HepG2 (cell line): ENCODE data around the gene IGFBP6. TPM values are rescaled to one million over a fixed set of nuclear protein-coding genes. Genes with fewer than 3 reads are reported as not detected.

ENCODE experiments used
- ADNP ChIP-seq: sonication (generic); formaldehyde crosslinking; IDR thresholded peaks from 2 replicates; pipeline ENCODE4 v1.4.0; 2020; ENCODE audit warnings: missing genetic modification reagents
- ATF1 ChIP-seq: IDR thresholded peaks from 2 replicates; pipeline ENCODE4 v1.6.1; 2016; ENCODE audit warnings: mild to moderate bottlenecking, control low read depth
- HDAC2 ChIP-seq: sonication (generic); formaldehyde crosslinking; IDR thresholded peaks from 2 replicates; pipeline ENCODE4 v1.4.0; 2020; ENCODE audit warnings: missing genetic modification reagents
- HHEX ChIP-seq: IDR thresholded peaks from 2 replicates; pipeline ENCODE4 v1.6.1; 2016; ENCODE audit warnings: control low read depth
- NFE2L2 ChIP-seq: fragments of 150-350 bp; IDR thresholded peaks from 2 replicates; pipeline ENCODE4 v1.6.1; 2014; ENCODE audit warnings: low read length
- NR2F2 ChIP-seq: IDR thresholded peaks from 2 replicates; pipeline ENCODE4 v1.6.1; 2012; ENCODE audit warnings: low read depth, inconsistent platforms, borderline replicate concordance
- PHB2 ChIP-seq: fragments of 450-650 bp; IDR thresholded peaks from 2 replicates; pipeline ENCODE4 v1.6.1; 2018; ENCODE audit not compliant: partially characterized antibody
- RXRB ChIP-seq: IDR thresholded peaks from 2 replicates; pipeline ENCODE4 v1.6.1; 2016; ENCODE audit warnings: borderline replicate concordance, missing genetic modification reagents, missing compliant biosample characterization
- SAP130 ChIP-seq: IDR thresholded peaks from 2 replicates; pipeline ENCODE4 v1.6.1; 2016; ENCODE audit warnings: low read depth
- SMAD1 ChIP-seq: sonication (generic); formaldehyde crosslinking; IDR thresholded peaks from 2 replicates; pipeline ENCODE4 v1.4.0; 2020; ENCODE audit warnings: missing genetic modification reagents, low read depth, mild to moderate bottlenecking, borderline replicate concordance
- SMARCC2 ChIP-seq: fragments of 450-650 bp; IDR thresholded peaks from 2 replicates; pipeline ENCODE4 v1.6.1; 2017; ENCODE audit warnings: antibody characterized with exemption, mild to moderate bottlenecking
- ZBTB21 ChIP-seq: sonication (generic); formaldehyde crosslinking; IDR thresholded peaks from 2 replicates; pipeline ENCODE4 v1.4.0; 2020; ENCODE audit warnings: missing genetic modification reagents
- ZNF234 ChIP-seq: sonication (generic); formaldehyde crosslinking; conservative IDR thresholded peaks from 2 replicates; pipeline ENCODE4 v1.5.1; 2020; ENCODE audit warnings: mild to moderate bottlenecking, missing genetic modification reagents
- ZNF709 ChIP-seq: sonication (generic); formaldehyde crosslinking; IDR thresholded peaks from 2 replicates; pipeline ENCODE4 v1.5.0; 2020; ENCODE audit warnings: mild to moderate bottlenecking, missing genetic modification reagents
- ZNF737 ChIP-seq: sonication (generic); formaldehyde crosslinking; IDR thresholded peaks from 2 replicates; pipeline ENCODE4 v1.5.0; 2020; ENCODE audit warnings: missing genetic modification reagents, mild to moderate bottlenecking, borderline replicate concordance
- ZSCAN12 ChIP-seq: sonication (generic); formaldehyde crosslinking; IDR thresholded peaks from 2 replicates; pipeline ENCODE4 v1.9.0; 2021; ENCODE audit warnings: mild to moderate bottlenecking, missing genetic modification reagents
- polyA plus RNA-seq, 8 experiments: library from polyadenylated mRNA; depleted of rRNA in 3 of 8; stranded (reverse) in 7 of 8; unstranded in 1 of 8; fragments of >200 nt; fragmentation: Illumina TruSeq in 4 of 8; extraction: Trizol in 4 of 8; gene quantifications; 2 replicates each; pipeline versions ENCODE4 v1.2.1 to v1.2.3, GENCODE V29; 2011 to 2016; ENCODE audit warnings: low read depth in 4 of 8, missing spikeins in 1 of 8, mixed read lengths in 1 of 8; ENCODE audit not compliant: insufficient read depth in 1 of 8
- total RNA-seq, 5 experiments: library from RNA; depleted of rRNA; stranded (reverse); fragments of >200 nt; fragmentation: Illumina TruSeq; extraction: Trizol; gene quantifications; 2 replicates each; pipeline ENCODE4 v1.2.3, GENCODE V29; 2016; ENCODE audit warnings: low read depth in 1 of 5
- TF ChIP-seq, protein P1 (sequence below): sonication (generic); formaldehyde crosslinking; IDR thresholded peaks from 2 replicates; pipeline ENCODE4 v1.8.0; 2022; ENCODE audit warnings: mild to moderate bottlenecking, missing genetic modification reagents, moderate library complexity
- TF ChIP-seq, protein P2 (sequence below): sonication (generic); formaldehyde crosslinking; IDR thresholded peaks from 2 replicates; pipeline ENCODE4 v1.4.0; 2020; ENCODE audit warnings: mild to moderate bottlenecking, missing genetic modification reagents
- TF ChIP-seq, protein P3 (sequence below): sonication (generic); formaldehyde crosslinking; IDR thresholded peaks from 2 replicates; pipeline ENCODE4 v1.4.0; 2020; ENCODE audit warnings: missing genetic modification reagents, mild to moderate bottlenecking, borderline replicate concordance
- TF ChIP-seq, protein P4 (sequence below): sonication (generic); formaldehyde crosslinking; conservative IDR thresholded peaks from 2 replicates; pipeline ENCODE4 v1.4.0; 2020; ENCODE audit warnings: missing genetic modification reagents
- TF ChIP-seq, protein P5 (sequence below): sonication (generic); formaldehyde crosslinking; IDR thresholded peaks from 2 replicates; pipeline ENCODE4 v1.8.1; 2023; ENCODE audit warnings: mild to moderate bottlenecking, missing genetic modification reagents, borderline replicate concordance
- TF ChIP-seq, protein P6 (sequence below): sonication (generic); formaldehyde crosslinking; IDR thresholded peaks from 2 replicates; pipeline ENCODE4 v1.5.0; 2020; ENCODE audit warnings: missing genetic modification reagents
- TF ChIP-seq, protein P7 (sequence below): sonication (generic); formaldehyde crosslinking; IDR thresholded peaks from 2 replicates; pipeline ENCODE4 v1.5.0; 2020; ENCODE audit warnings: missing genetic modification reagents

IGFBP6 gene
- total and polyA plus RNA-seq, 2 of the 13 experiments (the other 11 are each of a cell fraction or from before 2014, with no cell fraction given), result 3.9 to 25.2 TPM

DNA sequence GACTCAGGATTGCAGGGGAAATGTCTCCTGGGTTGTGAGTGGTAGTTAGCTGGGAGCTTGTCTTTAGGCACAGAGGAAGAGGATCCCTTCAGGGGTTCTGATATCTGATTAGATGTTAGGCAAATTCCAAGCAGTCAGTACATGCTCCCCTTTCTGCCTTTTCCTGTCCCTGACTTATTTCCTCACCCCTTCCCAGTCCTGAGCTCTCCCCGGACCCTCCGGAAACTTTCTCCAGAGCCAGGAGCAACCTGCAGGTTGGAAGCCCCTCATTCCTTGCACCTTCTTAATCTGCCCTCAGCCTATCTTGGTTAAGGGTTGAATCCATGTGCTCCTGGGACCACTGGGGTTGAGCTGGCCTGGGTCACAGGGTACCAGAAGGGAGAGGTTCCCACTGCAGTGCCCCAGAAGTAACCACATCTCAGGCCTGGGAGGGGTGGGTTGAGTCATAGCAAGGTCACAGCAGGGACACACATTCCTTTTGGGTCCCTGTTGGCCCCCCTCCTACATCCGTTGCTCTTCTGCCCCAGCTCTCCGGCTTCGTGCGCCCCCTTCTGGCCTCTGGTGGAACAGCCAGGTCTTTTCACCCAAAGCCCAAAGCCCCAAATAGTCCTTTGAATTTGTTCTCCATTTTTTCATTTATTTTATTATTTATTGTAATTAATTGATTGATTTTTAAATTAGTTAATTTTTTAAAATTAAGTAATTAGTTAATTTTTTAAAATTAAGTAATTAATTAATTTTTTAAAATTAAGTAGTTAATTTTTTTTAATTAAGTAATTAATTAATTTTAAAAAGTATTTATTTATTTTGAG lies 1.8 kb downstream of the IGFBP6 start (continued):
- TF ChIP-seq, protein P1, sequence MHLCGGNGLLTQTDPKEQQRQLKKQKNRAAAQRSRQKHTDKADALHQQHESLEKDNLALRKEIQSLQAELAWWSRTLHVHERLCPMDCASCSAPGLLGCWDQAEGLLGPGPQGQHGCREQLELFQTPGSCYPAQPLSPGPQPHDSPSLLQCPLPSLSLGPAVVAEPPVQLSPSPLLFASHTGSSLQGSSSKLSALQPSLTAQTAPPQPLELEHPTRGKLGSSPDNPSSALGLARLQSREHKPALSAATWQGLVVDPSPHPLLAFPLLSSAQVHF, result no peak
- TF ChIP-seq SMAD1 (no peak), ZNF737 (CRISPR knock-in tag) (no peak), SMARCC2 (no peak), ZNF709 (CRISPR knock-in tag) (no peak), HHEX (CRISPR knock-in tag) (no peak), ZNF234 (CRISPR knock-in tag) (no peak), HDAC2 (0 out of 2 replicates have a peak, but pooled peaks have one; percentile 2), RXRB (CRISPR knock-in tag) (peak; percentile 92), SAP130 (peak; percentile 78), PHB2 (no peak), ZSCAN12 (CRISPR knock-in tag) (no peak), ADNP (CRISPR knock-in tag) (no peak), ATF1 (CRISPR knock-in tag) (no peak), NR2F2 (no peak), ZBTB21 (CRISPR knock-in tag) (no peak), NFE2L2 (no peak)
- TF ChIP-seq, protein P2, sequence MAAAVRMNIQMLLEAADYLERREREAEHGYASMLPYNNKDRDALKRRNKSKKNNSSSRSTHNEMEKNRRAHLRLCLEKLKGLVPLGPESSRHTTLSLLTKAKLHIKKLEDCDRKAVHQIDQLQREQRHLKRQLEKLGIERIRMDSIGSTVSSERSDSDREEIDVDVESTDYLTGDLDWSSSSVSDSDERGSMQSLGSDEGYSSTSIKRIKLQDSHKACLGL (CRISPR knock-in tag), result no peak
- TF ChIP-seq, protein P3, sequence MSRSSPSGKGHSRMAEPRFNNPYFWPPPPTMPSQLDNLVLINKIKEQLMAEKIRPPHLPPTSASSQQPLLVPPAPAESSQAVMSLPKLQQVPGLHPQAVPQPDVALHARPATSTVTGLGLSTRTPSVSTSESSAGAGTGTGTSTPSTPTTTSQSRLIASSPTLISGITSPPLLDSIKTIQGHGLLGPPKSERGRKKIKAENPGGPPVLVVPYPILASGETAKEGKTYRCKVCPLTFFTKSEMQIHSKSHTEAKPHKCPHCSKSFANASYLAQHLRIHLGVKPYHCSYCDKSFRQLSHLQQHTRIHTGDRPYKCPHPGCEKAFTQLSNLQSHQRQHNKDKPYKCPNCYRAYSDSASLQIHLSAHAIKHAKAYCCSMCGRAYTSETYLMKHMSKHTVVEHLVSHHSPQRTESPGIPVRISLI (CRISPR knock-in tag), result no peak
- TF ChIP-seq, protein P4, sequence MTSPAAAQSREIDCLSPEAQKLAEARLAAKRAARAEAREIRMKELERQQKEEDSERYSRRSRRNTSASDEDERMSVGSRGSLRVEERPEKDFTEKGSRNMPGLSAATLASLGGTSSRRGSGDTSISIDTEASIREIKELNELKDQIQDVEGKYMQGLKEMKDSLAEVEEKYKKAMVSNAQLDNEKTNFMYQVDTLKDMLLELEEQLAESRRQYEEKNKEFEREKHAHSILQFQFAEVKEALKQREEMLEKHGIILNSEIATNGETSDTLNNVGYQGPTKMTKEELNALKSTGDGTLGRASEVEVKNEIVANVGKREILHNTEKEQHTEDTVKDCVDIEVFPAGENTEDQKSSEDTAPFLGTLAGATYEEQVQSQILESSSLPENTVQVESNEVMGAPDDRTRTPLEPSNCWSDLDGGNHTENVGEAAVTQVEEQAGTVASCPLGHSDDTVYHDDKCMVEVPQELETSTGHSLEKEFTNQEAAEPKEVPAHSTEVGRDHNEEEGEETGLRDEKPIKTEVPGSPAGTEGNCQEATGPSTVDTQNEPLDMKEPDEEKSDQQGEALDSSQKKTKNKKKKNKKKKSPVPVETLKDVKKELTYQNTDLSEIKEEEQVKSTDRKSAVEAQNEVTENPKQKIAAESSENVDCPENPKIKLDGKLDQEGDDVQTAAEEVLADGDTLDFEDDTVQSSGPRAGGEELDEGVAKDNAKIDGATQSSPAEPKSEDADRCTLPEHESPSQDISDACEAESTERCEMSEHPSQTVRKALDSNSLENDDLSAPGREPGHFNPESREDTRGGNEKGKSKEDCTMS (CRISPR knock-in tag), result no peak
- TF ChIP-seq, protein P5, sequence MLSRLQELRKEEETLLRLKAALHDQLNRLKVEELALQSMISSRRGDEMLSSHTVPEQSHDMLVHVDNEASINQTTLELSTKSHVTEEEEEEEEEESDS (CRISPR knock-in tag), result no peak
- TF ChIP-seq, protein P6, sequence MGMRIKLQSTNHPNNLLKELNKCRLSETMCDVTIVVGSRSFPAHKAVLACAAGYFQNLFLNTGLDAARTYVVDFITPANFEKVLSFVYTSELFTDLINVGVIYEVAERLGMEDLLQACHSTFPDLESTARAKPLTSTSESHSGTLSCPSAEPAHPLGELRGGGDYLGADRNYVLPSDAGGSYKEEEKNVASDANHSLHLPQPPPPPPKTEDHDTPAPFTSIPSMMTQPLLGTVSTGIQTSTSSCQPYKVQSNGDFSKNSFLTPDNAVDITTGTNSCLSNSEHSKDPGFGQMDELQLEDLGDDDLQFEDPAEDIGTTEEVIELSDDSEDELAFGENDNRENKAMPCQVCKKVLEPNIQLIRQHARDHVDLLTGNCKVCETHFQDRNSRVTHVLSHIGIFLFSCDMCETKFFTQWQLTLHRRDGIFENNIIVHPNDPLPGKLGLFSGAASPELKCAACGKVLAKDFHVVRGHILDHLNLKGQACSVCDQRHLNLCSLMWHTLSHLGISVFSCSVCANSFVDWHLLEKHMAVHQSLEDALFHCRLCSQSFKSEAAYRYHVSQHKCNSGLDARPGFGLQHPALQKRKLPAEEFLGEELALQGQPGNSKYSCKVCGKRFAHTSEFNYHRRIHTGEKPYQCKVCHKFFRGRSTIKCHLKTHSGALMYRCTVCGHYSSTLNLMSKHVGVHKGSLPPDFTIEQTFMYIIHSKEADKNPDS (CRISPR knock-in tag), result no peak
- TF ChIP-seq, protein P7, sequence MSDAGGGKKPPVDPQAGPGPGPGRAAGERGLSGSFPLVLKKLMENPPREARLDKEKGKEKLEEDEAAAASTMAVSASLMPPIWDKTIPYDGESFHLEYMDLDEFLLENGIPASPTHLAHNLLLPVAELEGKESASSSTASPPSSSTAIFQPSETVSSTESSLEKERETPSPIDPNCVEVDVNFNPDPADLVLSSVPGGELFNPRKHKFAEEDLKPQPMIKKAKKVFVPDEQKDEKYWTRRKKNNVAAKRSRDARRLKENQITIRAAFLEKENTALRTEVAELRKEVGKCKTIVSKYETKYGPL (CRISPR knock-in tag), result no peak
